A549 (cell line): ENCODE results near the gene NEDD4L.
"Not testable (repeated sequence)": the region's sequence is repeated elsewhere in the genome, so short reads cannot be mapped to it uniquely, and the experiment has no call there.

Experiments used
- CTCF ChIP-seq: fragments of >200 bp; sonication (Bioruptor Twin); formaldehyde crosslinking; IDR thresholded peaks from 3 replicates; pipeline ENCODE4 v1.5.1; 2016
- EP300 ChIP-seq, 2 experiments: fragments of >200 bp; sonication (Bioruptor Twin); formaldehyde crosslinking; IDR thresholded peaks; 2 replicates in 1 of 2; 3 replicates in 1 of 2; pipeline ENCODE4 v1.6.1; 2016 to 2017
- HOXB5 ChIP-seq: fragments of 250-450 bp; sonication (Bioruptor Pico); IDR thresholded peaks from 2 replicates; pipeline ENCODE4 v1.5.0; 2020; ENCODE audit warnings: mild to moderate bottlenecking, moderate library complexity
- MAX ChIP-seq: IDR thresholded peaks from 2 replicates; pipeline ENCODE4 v1.6.1; 2012
- POLR2A ChIP-seq: IDR thresholded peaks from 2 replicates; pipeline ENCODE4 v1.6.1; 2012; ENCODE audit warnings: mild to moderate bottlenecking, low read length
- RAD21 ChIP-seq, 2 experiments: fragments of >200 bp in 1 of 2; sonication (Bioruptor Twin) in 1 of 2; formaldehyde crosslinking in 1 of 2; IDR thresholded peaks in 1 of 2; conservative IDR thresholded peaks in 1 of 2; 2 replicates in 1 of 2; 3 replicates in 1 of 2; pipeline ENCODE4 v1.6.1; 2012 to 2018; ENCODE audit warnings: inconsistent platforms in 1 of 2
- SMC3 ChIP-seq: fragments of >200 bp; sonication (Bioruptor Twin); formaldehyde crosslinking; IDR thresholded peaks from 3 replicates; pipeline ENCODE4 v1.6.1; 2018; ENCODE audit warnings: inconsistent platforms
- USF2 ChIP-seq: fragments of 450-650 bp; IDR thresholded peaks from 2 replicates; pipeline ENCODE4 v1.6.1; 2014; ENCODE audit warnings: antibody characterized with exemption
- TF ChIP-seq, protein P1 (sequence below): fragments of 200-600 bp; sonication (generic); IDR thresholded peaks from 2 replicates; pipeline ENCODE4 v1.6.1; 2016; ENCODE audit warnings: antibody characterized with exemption, mild to moderate bottlenecking, moderate library complexity
- TF ChIP-seq, protein P2 (sequence below): fragments of >200 bp; sonication (Bioruptor Twin); formaldehyde crosslinking; IDR thresholded peaks from 3 replicates; pipeline ENCODE4 v1.6.1; 2016

GRCh38 chr18:57996894-57997293 lies 47.1 kb upstream of the NEDD4L start:
- TF ChIP-seq, protein P1, sequence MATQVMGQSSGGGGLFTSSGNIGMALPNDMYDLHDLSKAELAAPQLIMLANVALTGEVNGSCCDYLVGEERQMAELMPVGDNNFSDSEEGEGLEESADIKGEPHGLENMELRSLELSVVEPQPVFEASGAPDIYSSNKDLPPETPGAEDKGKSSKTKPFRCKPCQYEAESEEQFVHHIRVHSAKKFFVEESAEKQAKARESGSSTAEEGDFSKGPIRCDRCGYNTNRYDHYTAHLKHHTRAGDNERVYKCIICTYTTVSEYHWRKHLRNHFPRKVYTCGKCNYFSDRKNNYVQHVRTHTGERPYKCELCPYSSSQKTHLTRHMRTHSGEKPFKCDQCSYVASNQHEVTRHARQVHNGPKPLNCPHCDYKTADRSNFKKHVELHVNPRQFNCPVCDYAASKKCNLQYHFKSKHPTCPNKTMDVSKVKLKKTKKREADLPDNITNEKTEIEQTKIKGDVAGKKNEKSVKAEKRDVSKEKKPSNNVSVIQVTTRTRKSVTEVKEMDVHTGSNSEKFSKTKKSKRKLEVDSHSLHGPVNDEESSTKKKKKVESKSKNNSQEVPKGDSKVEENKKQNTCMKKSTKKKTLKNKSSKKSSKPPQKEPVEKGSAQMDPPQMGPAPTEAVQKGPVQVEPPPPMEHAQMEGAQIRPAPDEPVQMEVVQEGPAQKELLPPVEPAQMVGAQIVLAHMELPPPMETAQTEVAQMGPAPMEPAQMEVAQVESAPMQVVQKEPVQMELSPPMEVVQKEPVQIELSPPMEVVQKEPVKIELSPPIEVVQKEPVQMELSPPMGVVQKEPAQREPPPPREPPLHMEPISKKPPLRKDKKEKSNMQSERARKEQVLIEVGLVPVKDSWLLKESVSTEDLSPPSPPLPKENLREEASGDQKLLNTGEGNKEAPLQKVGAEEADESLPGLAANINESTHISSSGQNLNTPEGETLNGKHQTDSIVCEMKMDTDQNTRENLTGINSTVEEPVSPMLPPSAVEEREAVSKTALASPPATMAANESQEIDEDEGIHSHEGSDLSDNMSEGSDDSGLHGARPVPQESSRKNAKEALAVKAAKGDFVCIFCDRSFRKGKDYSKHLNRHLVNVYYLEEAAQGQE = not testable (repeated sequence)
- not testable (repeated sequence) for TF ChIP-seq POLR2A; MAX; CTCF; EP300 (IDR thresholded peaks at IDR 0.05); HOXB5 (CRISPR knock-in tag); USF2; RAD21 (conservative IDR thresholded peaks at IDR 0.05 in 1 of 2, IDR thresholded peaks at IDR 0.05 in 1 of 2); SMC3
- TF ChIP-seq, protein P2, sequence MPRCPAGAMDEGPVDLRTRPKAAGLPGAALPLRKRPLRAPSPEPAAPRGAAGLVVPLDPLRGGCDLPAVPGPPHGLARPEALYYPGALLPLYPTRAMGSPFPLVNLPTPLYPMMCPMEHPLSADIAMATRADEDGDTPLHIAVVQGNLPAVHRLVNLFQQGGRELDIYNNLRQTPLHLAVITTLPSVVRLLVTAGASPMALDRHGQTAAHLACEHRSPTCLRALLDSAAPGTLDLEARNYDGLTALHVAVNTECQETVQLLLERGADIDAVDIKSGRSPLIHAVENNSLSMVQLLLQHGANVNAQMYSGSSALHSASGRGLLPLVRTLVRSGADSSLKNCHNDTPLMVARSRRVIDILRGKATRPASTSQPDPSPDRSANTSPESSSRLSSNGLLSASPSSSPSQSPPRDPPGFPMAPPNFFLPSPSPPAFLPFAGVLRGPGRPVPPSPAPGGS = not testable (repeated sequence)
